NCI-H1092 treated with DMSO at 0.1 percent for 48 hours (cell line): ENCODE data around the gene RRAD.

Source experiments
- DNase-seq: peaks from one replicate; lab custom pipeline; 2025; lab: John Stamatoyannopoulos, UW

The RRAD gene

GRCh38 chr16:66881014-66881417, 44.3 kb downstream of the RRAD start:
- no peak for DNase-seq

- peak; percentile 95 for DNase-seq
Observed at GRCh38 chr16:66880288-66881013, 44.9 kb downstream of the RRAD start, which contains the start of gene PDP2. Gene PDP2 (plus strand): TSS chr16:66880515. CDS start chr16:66884285, 3,770 bp downstream.

DNA sequence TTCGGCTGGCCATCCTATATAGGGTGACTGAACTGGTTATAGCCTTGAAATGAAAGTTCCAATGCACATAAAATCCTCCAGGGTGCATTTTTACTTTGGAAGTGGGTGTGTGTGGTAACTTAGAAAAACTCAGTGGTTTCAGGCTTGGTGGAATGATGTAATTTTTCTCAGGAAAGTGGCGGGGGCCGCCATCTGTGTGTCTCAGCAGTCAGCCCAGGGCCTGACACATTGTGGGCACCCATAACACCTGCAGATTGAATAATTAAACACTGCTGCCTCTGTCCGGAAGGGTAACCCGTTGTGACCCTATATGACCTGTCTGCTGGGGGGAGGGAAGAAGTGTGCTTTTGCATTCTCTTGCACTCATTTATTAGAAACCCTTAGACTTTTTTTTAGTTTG, 47.3 kb downstream of the RRAD start:
- DNase-seq = no peak

- DNase-seq = no peak
Observed at GRCh38 chr16:66874079-66874775, 51.1 kb downstream of the RRAD start.

- DNase-seq = no peak
Observed at GRCh38 chr16:66873685-66874055, 51.7 kb downstream of the RRAD start.

- DNase-seq = peak; percentile 64
Observed at GRCh38 chr16:66872943-66873684, 52.2 kb downstream of the RRAD start.

- no peak for DNase-seq
Observed at GRCh38 chr16:66872559-66872942, 52.8 kb downstream of the RRAD start.

GRCh38 chr16:66871840-66872239, 53.5 kb downstream of the RRAD start:
- no peak for DNase-seq
